Lower lobe of right lung (tissue), 2 donors: ENCODE measurements around the gene ANO10. TPM values are rescaled to one million over a fixed set of nuclear protein-coding genes. Genes with fewer than 3 reads are reported as not detected.

Source experiments
- ATAC-seq, 2 donors: fragments of 200-7000 bp; cut with Tn5 transposase; one replicate each; pipeline ENCODE4 v1.9.1; 2020 to 2022; ENCODE audit warnings: mild to moderate bottlenecking in 2 of 2, moderate library complexity in 2 of 2
- DNase-seq: peaks from one replicate; pipeline ENCODE4 v3.0.0-alpha.2; 2020
- H3K27ac ChIP-seq: fragments of 200-600 bp; one replicate; pipeline ENCODE4 v1.8.0; 2022
- H3K27me3 ChIP-seq: fragments of 200-600 bp; one replicate; pipeline ENCODE4 v1.8.0; 2022; ENCODE audit warnings: low read depth
- H3K36me3 ChIP-seq: fragments of 200-600 bp; one replicate; pipeline ENCODE4 v1.8.0; 2022; ENCODE audit warnings: mild to moderate bottlenecking
- H3K4me1 ChIP-seq: fragments of 200-600 bp; one replicate; pipeline ENCODE4 v1.8.0; 2022
- H3K4me3 ChIP-seq: fragments of 200-600 bp; one replicate; pipeline ENCODE4 v1.8.0; 2022; ENCODE audit warnings: mild to moderate bottlenecking
- H3K9me3 ChIP-seq: fragments of 200-600 bp; one replicate; pipeline ENCODE4 v1.8.0; 2022
- CTCF ChIP-seq: fragments of 200-600 bp; IDR thresholded peaks from one replicate; pipeline ENCODE4 v1.8.0; 2022; ENCODE audit warnings: antibody characterized with exemption, mild to moderate bottlenecking
- intact Hi-C: fragments of 100-400 bp; cut with DNase I; formaldehyde crosslinking; loops from one replicate; pipeline ENCODE4 v1.11.0; 2022
- total RNA-seq: library from RNA; stranded (reverse); fragmentation: NEBNext Ultra II Directional; extraction: Animal tissue kit (Norgen Biotek cat#: 25700); gene quantifications from one replicate; pipeline ENCODE4 v1.2.1, GENCODE V29; 2021
- donor health status: DM: no; HTN: yes; CAD: no; lungs with severe emphysema.

The ANO10 gene
- total RNA-seq, 1 donor from 2014 or later = 32.3 TPM

GRCh38 chr3:43432462-43432861, 189.3 kb downstream of the ANO10 start:
- ATAC-seq (no peak), DNase-seq (no peak)
- H3K27me3 ChIP-seq = no peaks in the 10 kb centered on the region
- peaks cover 12% of the 10 kb centered on the region for H3K4me1 ChIP-seq
- H3K9me3 ChIP-seq = no peaks in the 10 kb centered on the region
- H3K27ac ChIP-seq = no peak overlapping the region
- no peak overlapping the region for H3K4me3 ChIP-seq
- intact Hi-C loops = no loop called here
- no peak for TF ChIP-seq CTCF
- H3K36me3 ChIP-seq = peaks cover 4% of the 10 kb centered on the region

- TF ChIP-seq CTCF = no peak
- peaks cover 4% of the 10 kb centered on the region for H3K36me3 ChIP-seq
- intact Hi-C loops = no loop called here
- DNase-seq (no peak), ATAC-seq (no peak)
- H3K9me3 ChIP-seq = no peaks in the 10 kb centered on the region
- no peaks in the 10 kb centered on the region for H3K27me3 ChIP-seq
- H3K4me3 ChIP-seq = no peak overlapping the region
- no peak overlapping the region for H3K27ac ChIP-seq
- H3K4me1 ChIP-seq = peaks cover 3% of the 10 kb centered on the region
Observed at GRCh38 chr3:43426388-43426787, 195.4 kb downstream of the ANO10 start.

GRCh38 chr3:43425829-43426228, 196.0 kb downstream of the ANO10 start:
- DNase-seq = no peak
- Histone ChIP-seq H3K4me3 (no peak overlapping the region), H3K4me1 (peaks cover 3% of the 10 kb centered on the region), H3K9me3 (no peaks in the 10 kb centered on the region), H3K36me3 (peaks cover 4% of the 10 kb centered on the region), H3K27ac (no peak overlapping the region), H3K27me3 (no peaks in the 10 kb centered on the region)
- no peak for TF ChIP-seq CTCF
- no peak for ATAC-seq
- intact Hi-C loops = no loop called here

GRCh38 chr3:43423639-43424038, 198.2 kb downstream of the ANO10 start:
- no peak for TF ChIP-seq CTCF
- Histone ChIP-seq H3K27me3 (no peaks in the 10 kb centered on the region), H3K36me3 (no peaks in the 10 kb centered on the region), H3K4me3 (no peak overlapping the region), H3K9me3 (no peaks in the 10 kb centered on the region), H3K4me1 (peaks cover 13% of the 10 kb centered on the region), H3K27ac (no peak overlapping the region)
- no peak for ATAC-seq
- DNase-seq = no peak
- intact Hi-C loops = no loop called here

- intact Hi-C loops = no loop called here
- Histone ChIP-seq H3K4me1 (peaks cover 15% of the 10 kb centered on the region), H3K9me3 (no peaks in the 10 kb centered on the region), H3K4me3 (no peak overlapping the region), H3K27me3 (no peaks in the 10 kb centered on the region), H3K27ac (no peak overlapping the region), H3K36me3 (no peaks in the 10 kb centered on the region)
- DNase-seq (no peak), ATAC-seq (no peak)
- no peak for TF ChIP-seq CTCF
Observed at GRCh38 chr3:43423142-43423541, 198.7 kb downstream of the ANO10 start.
